Left lung (tissue), 10 donors: Measurements from ENCODE around the gene CLTCL1. TPM values are rescaled to one million over a fixed set of nuclear protein-coding genes. Genes with fewer than 3 reads are reported as not detected.

Experiments used
- ATAC-seq: fragments of 200-7000 bp; cut with Tn5 transposase; one replicate; pipeline ENCODE4 v1.9.1; 2020; ENCODE audit warnings: moderate library complexity
- DNase-seq, 4 donors: peaks; one replicate each; pipeline ENCODE4 v3.0.0-alpha.2; 2013 to 2020
- H3K27ac ChIP-seq, 2 donors: fragments of 200-600 bp; sonication (generic) in 1 of 2; one replicate each; pipeline versions ENCODE4 v1.5.0 to v1.8.0; 2020 to 2021
- H3K27me3 ChIP-seq, 2 donors: fragments of 200-600 bp; sonication (generic) in 1 of 2; one replicate each; pipeline versions ENCODE4 v1.5.0 to v1.8.0; 2020 to 2021
- H3K36me3 ChIP-seq, 2 donors: fragments of 200-600 bp; sonication (generic) in 1 of 2; one replicate each; pipeline versions ENCODE4 v1.5.0 to v1.8.0; 2020 to 2021
- H3K4me1 ChIP-seq, 2 donors: fragments of 200-600 bp; one replicate each; pipeline ENCODE4 v1.8.0; 2021
- H3K4me3 ChIP-seq, 2 donors: fragments of 200-600 bp; sonication (generic) in 1 of 2; one replicate each; pipeline versions ENCODE4 v1.5.0 to v1.8.0; 2020 to 2021; ENCODE audit warnings: mild to moderate bottlenecking in 1 of 2
- H3K9me3 ChIP-seq, 2 donors: fragments of 200-600 bp; sonication (generic) in 1 of 2; one replicate each; pipeline versions ENCODE4 v1.5.0 to v1.8.0; 2020 to 2021
- CTCF ChIP-seq, 2 donors: fragments of 200-600 bp; sonication (generic) in 1 of 2; IDR thresholded peaks; one replicate each; pipeline versions ENCODE4 v1.5.0 to v1.8.0; 2021; ENCODE audit warnings: antibody characterized with exemption in 2 of 2
- intact Hi-C, 2 donors: fragments of 100-400 bp; cut with DNase I; formaldehyde crosslinking; loops; one replicate each; pipeline versions ENCODE4 v1.11.2 to v1.14.2; 2022
- polyA plus RNA-seq, 6 donors: library from polyadenylated mRNA; unstranded; fragments of 120-200 nt; gene quantifications; one replicate each; pipeline ENCODE4 v1.2.1, GENCODE V29; 2013; ENCODE audit not compliant: insufficient read length in 6 of 6
- total RNA-seq, 2 donors: library from RNA; stranded (reverse); fragmentation: NEBNext Ultra II Directional; extraction: Animal tissue kit (Norgen Biotek cat#: 25700); gene quantifications; one replicate each; pipeline ENCODE4 v1.2.1, GENCODE V29; 2021
- donor health status: DM: no; HTN: yes; CAD: no.
- donor health status: DM: no; HTN: no; CAD: no.

Gene CLTCL1
- total and polyA plus RNA-seq, 8 donors, result 5.7 to 11.3 (median 9.0) TPM

GRCh38 chr22:19187716-19188563 is 103.6 kb downstream of the CLTCL1 start:
- intact Hi-C loops, result no loop called here
- Histone ChIP-seq H3K9me3 (no peaks in the 10 kb centered on the region), H3K27me3 (no peaks in the 10 kb centered on the region), H3K27ac (no peak overlapping the region), H3K4me3 (no peak overlapping the region), H3K4me1 (no peaks in the 10 kb centered on the region), H3K36me3 (peaks cover 0 to 46% of the 10 kb centered on the region in 2 donors)
- TF ChIP-seq CTCF (IDR thresholded peaks at IDR 0.05), result no peak
- ATAC-seq, result no peak
- no peak for DNase-seq

GRCh38 chr22:19184276-19184997 is 107.1 kb downstream of the CLTCL1 start:
- Histone ChIP-seq H3K4me3 (no peak overlapping the region), H3K27me3 (no peaks in the 10 kb centered on the region), H3K36me3 (peaks cover 0 to 23% of the 10 kb centered on the region in 2 donors), H3K4me1 (peaks cover 0 to 7% of the 10 kb centered on the region in 2 donors), H3K9me3 (no peaks in the 10 kb centered on the region), H3K27ac (peak overlapping the region in 1 of 2 donors; percentile 45)
- TF ChIP-seq CTCF (IDR thresholded peaks at IDR 0.05), result no peak
- DNase-seq (no peak), ATAC-seq (no peak)
- intact Hi-C loops, result no loop called here

GRCh38 chr22:19183216-19183615 is 108.3 kb downstream of the CLTCL1 start:
- ATAC-seq (no peak), DNase-seq (no peak)
- H3K4me3 ChIP-seq, result no peak overlapping the region
- intact Hi-C loops, result no loop called here
- H3K36me3 ChIP-seq, result peaks cover 0 to 15% of the 10 kb centered on the region in 2 donors
- no peak overlapping the region for H3K27ac ChIP-seq
- no peak for TF ChIP-seq CTCF (IDR thresholded peaks at IDR 0.05)
- H3K9me3 ChIP-seq, result no peaks in the 10 kb centered on the region
- H3K4me1 ChIP-seq, result peaks cover 0 to 13% of the 10 kb centered on the region in 2 donors
- no peaks in the 10 kb centered on the region for H3K27me3 ChIP-seq

- ATAC-seq (no peak), DNase-seq (no peak)
- H3K27ac ChIP-seq, result no peak overlapping the region
- H3K4me3 ChIP-seq, result no peak overlapping the region
- intact Hi-C loops, result no loop called here
- no peaks in the 10 kb centered on the region for H3K27me3 ChIP-seq
- peaks cover 0 to 9% of the 10 kb centered on the region in 2 donors for H3K36me3 ChIP-seq
- TF ChIP-seq CTCF (IDR thresholded peaks at IDR 0.05), result no peak
- no peaks in the 10 kb centered on the region for H3K9me3 ChIP-seq
- H3K4me1 ChIP-seq, result peaks cover 2 to 19% of the 10 kb centered on the region in 2 donors
Observed at GRCh38 chr22:19182472-19183157, 108.9 kb downstream of the CLTCL1 start.
